Endothelial cell (in vitro differentiated cells): ENCODE data around the gene SVOPL. TPM values are rescaled to one million over a fixed set of nuclear protein-coding genes. Genes with fewer than 3 reads are reported as not detected.
"Not testable (repeated sequence)": the region's sequence is repeated elsewhere in the genome, so short reads cannot be mapped to it uniquely, and the experiment has no call there.

Experiments used
- DNase-seq: peaks from one replicate; pipeline ENCODE4 v3.0.0; 2021; ENCODE audit warnings: low spot score
- H3K27ac Mint-ChIP-seq: one replicate; pipeline ENCODE4 v1.8.0; 2021; ENCODE audit warnings: mixed read lengths, inconsistent platforms; ENCODE audit not compliant: unreplicated experiment
- H3K27me3 Mint-ChIP-seq: one replicate; pipeline ENCODE4 v1.8.0; 2021; ENCODE audit warnings: mild to moderate bottlenecking, moderate library complexity, mixed read lengths, inconsistent platforms; ENCODE audit not compliant: unreplicated experiment
- H3K36me3 Mint-ChIP-seq: one replicate; pipeline ENCODE4 v1.8.0; 2021; ENCODE audit warnings: mild to moderate bottlenecking, low read depth, mixed read lengths, inconsistent platforms; ENCODE audit not compliant: unreplicated experiment
- H3K4me1 Mint-ChIP-seq: one replicate; pipeline ENCODE4 v1.8.0; 2021; ENCODE audit warnings: mild to moderate bottlenecking, mixed read lengths, inconsistent platforms; ENCODE audit not compliant: unreplicated experiment
- H3K4me3 Mint-ChIP-seq: one replicate; pipeline ENCODE4 v1.8.0; 2021; ENCODE audit warnings: mild to moderate bottlenecking, mixed read lengths, inconsistent platforms; ENCODE audit not compliant: unreplicated experiment
- H3K9me3 Mint-ChIP-seq: one replicate; pipeline ENCODE4 v1.8.0; 2021; ENCODE audit warnings: mixed read lengths, inconsistent platforms; ENCODE audit not compliant: unreplicated experiment
- CTCF ChIP-seq: fragments of 200-600 bp; sonication (generic); IDR thresholded peaks from one replicate; pipeline ENCODE4 v1.5.0; 2021; ENCODE audit warnings: antibody characterized with exemption; ENCODE audit not compliant: unreplicated experiment
- total RNA-seq: library from RNA; stranded (reverse); fragmentation: NEBNext Ultra II Directional; extraction: Animal tissue kit (Norgen Biotek cat#: 25700); gene quantifications from one replicate; pipeline ENCODE4 v1.2.1, GENCODE V29; 2021; ENCODE audit not compliant: unreplicated experiment

The SVOPL gene
- total RNA-seq, 1 donor from 2014 or later = not detected

DNA sequence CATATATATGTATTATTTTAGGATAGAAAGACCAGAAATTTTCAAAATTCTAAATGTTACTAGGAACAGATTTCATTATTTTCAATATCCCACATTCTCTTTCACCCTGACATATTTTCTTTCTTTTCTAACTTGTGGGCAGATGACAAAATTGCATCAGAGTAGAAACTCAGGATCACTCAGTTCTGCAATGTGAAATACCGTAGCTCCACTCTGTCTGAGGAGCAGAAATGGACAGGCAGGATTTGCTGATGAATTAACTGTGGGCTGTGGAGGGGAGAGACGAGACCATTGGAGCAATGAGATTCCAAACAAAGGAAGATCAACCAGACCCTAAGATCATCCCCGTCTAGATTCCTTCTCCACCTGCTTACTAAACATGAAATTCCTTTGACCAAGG lies 37.0 kb upstream of the SVOPL start:
- no peaks in the 10 kb centered on the region for H3K9me3 Mint-ChIP-seq
- no peaks in the 10 kb centered on the region for H3K4me1 Mint-ChIP-seq
- H3K27me3 Mint-ChIP-seq = no peaks in the 10 kb centered on the region
- no peak for TF ChIP-seq CTCF
- no peak overlapping the region for H3K27ac Mint-ChIP-seq
- no peak overlapping the region for H3K4me3 Mint-ChIP-seq
- H3K36me3 Mint-ChIP-seq = no peaks in the 10 kb centered on the region
- DNase-seq = no peak

GRCh38 chr7:138735399-138735798 lies 34.2 kb upstream of the SVOPL start:
- no peaks in the 10 kb centered on the region for H3K4me1 Mint-ChIP-seq
- DNase-seq = no peak
- no peaks in the 10 kb centered on the region for H3K27me3 Mint-ChIP-seq
- H3K36me3 Mint-ChIP-seq = no peaks in the 10 kb centered on the region
- no peaks in the 10 kb centered on the region for H3K9me3 Mint-ChIP-seq
- no peak for TF ChIP-seq CTCF
- no peak overlapping the region for H3K27ac Mint-ChIP-seq
- H3K4me3 Mint-ChIP-seq = no peak overlapping the region

DNA sequence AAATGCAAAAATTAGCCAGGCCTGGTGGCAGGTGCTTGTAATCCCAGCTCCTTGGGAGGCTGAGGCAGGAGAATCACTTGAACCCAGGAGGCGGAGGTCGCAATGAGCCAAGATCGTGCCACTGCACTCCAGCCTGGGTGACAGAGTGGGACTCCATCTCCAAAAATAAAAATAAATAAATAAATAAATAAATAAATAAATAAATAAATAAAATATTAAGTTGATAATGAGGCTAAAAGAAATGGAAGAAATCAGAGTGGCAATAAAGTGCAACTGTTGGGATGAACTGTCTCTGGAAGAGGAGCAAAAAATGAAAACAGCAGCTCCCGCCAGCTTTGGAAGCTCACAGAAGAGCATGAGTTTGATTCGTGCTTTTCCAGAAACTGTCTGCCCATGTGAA lies 30.6 kb upstream of the SVOPL start:
- H3K27me3 Mint-ChIP-seq, H3K4me3 Mint-ChIP-seq, DNase-seq, H3K4me1 Mint-ChIP-seq, H3K36me3 Mint-ChIP-seq, H3K9me3 Mint-ChIP-seq, H3K27ac Mint-ChIP-seq: not testable (repeated sequence)

DNA sequence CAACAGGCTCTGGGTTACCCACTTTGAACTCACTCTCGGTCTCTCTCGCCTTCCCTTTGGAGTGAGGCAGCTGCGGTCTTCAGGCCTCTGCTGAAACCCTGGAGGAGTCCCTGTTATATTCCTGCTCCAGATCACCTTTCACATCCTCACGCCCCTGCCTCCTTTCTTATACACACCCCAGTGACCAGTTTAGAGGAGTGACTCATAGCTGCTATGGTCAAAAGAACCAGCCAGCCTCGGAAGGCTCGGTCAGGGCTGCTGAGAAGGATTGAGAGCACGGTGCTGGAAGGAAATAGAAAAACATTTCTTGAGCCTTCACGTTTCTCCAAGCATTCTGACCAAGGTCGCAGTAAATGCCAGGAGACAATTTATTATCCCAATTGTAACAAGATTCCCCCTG lies 28.3 kb upstream of the SVOPL start:
- H3K27ac Mint-ChIP-seq = no peak overlapping the region

DNA sequence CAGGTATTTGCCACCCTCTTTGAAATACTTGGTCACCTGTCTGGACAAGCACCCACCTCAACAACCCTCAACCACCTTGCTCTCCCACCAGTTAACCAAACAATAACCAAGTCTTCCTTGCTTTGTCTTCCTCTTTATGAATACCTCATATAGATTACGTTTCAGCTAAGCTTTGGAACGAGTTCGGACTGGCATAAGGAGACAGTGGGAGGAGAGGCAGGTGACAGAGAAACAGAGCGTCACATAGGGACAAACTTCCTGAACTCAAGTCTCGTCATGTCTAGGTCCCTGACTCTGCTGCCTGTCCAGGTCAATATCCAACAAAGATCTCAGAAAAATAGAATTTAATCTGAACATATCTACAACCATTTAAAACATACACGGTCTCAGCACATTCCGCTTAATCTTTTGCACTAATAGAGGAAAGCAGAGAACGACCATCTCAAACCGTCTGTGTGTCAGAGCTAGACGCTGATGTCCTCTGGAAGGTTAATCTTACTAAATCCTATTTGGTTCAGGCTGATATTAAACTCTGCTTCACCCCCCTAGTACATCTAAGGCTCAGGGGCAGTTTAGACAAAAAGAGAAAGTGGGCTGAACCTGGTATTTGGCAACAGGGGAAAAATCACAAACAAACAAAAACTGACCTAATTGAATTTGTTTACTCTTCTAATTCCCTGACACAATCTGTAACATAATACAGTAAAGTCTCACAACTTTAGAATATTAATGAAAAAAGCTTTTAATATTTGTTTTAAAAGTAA lies 26.4 kb upstream of the SVOPL start:
- Mint-ChIP-seq H3K36me3 (no peaks in the 10 kb centered on the region), H3K4me1 (no peaks in the 10 kb centered on the region), H3K4me3 (no peak overlapping the region), H3K9me3 (no peaks in the 10 kb centered on the region), H3K27ac (no peak overlapping the region), H3K27me3 (peaks cover 2% of the 10 kb centered on the region)
- no peak for TF ChIP-seq CTCF
- no peak for DNase-seq

More for the DNA sequence above, 28.3 kb upstream of the SVOPL start:
- no peak overlapping the region for H3K4me3 Mint-ChIP-seq
- no peak for TF ChIP-seq CTCF
- no peaks in the 10 kb centered on the region for H3K4me1 Mint-ChIP-seq
- H3K27me3 Mint-ChIP-seq = peaks cover 2% of the 10 kb centered on the region
- no peaks in the 10 kb centered on the region for H3K9me3 Mint-ChIP-seq
- H3K36me3 Mint-ChIP-seq = no peaks in the 10 kb centered on the region
- no peak for DNase-seq
